Colonic mucosa (tissue), 4 donors: ENCODE measurements around the gene ZNF726. TPM values are rescaled to one million over a fixed set of nuclear protein-coding genes. Genes with fewer than 3 reads are reported as not detected.

Source experiments
- DNase-seq: peaks from one replicate; pipeline ENCODE4 v3.0.0-alpha.2; 2020
- H3K27ac ChIP-seq: fragments of 200-600 bp; one replicate; pipeline ENCODE4 v1.8.0; 2021
- H3K27me3 ChIP-seq: fragments of 200-600 bp; one replicate; pipeline ENCODE4 v1.8.0; 2021
- H3K36me3 ChIP-seq: fragments of 200-600 bp; one replicate; pipeline ENCODE4 v1.8.0; 2021
- H3K4me1 ChIP-seq: fragments of 200-600 bp; one replicate; pipeline ENCODE4 v1.8.0; 2021; ENCODE audit warnings: mild to moderate bottlenecking
- H3K4me3 ChIP-seq: fragments of 200-600 bp; one replicate; pipeline ENCODE4 v1.8.0; 2021
- H3K9ac ChIP-seq, 2 donors: one replicate each; pipeline ENCODE4 v1.7.0; 2013; ENCODE audit warnings: control low read depth in 2 of 2, low read depth in 2 of 2, low read length in 2 of 2
- H3K9me3 ChIP-seq: fragments of 200-600 bp; one replicate; pipeline ENCODE4 v1.8.0; 2021
- CTCF ChIP-seq: fragments of 200-600 bp; IDR thresholded peaks from one replicate; pipeline ENCODE4 v1.8.0; 2022; ENCODE audit warnings: antibody characterized with exemption, mild to moderate bottlenecking
- intact Hi-C: fragments of 100-400 bp; cut with DNase I; formaldehyde crosslinking; loops from one replicate; pipeline ENCODE4 v1.14.1; 2022
- total RNA-seq, 2 donors: library from RNA; stranded (reverse); fragmentation: NEBNext Ultra II Directional in 1 of 2; extraction: Animal tissue kit (Norgen Biotek cat#: 25700) in 1 of 2; gene quantifications; one replicate each; pipeline ENCODE4 v1.2.1, GENCODE V29; 2021
- donor health status: healthy.
- donor health status: DM: no; HTN: no; CAD: no.
- donor health status: DM: no; HTN: no; CAD: no.

The ZNF726 gene
- total RNA-seq, 2 donors from 2014 or later = 0.93 to 4.2 TPM

- no peaks in the 10 kb centered on the region for H3K27me3 ChIP-seq
- no peak overlapping the region for H3K4me3 ChIP-seq
- intact Hi-C loops = no loop called here
- no peaks in the 10 kb centered on the region for H3K4me1 ChIP-seq
- no peak overlapping the region for H3K27ac ChIP-seq
- no peaks in the 10 kb centered on the region for H3K36me3 ChIP-seq
- no peak for TF ChIP-seq CTCF
- H3K9me3 ChIP-seq = no peaks in the 10 kb centered on the region
- DNase-seq = no peak
- no peak overlapping the region for H3K9ac ChIP-seq
Observed at GRCh38 chr19:23904406-23904805, 10.3 kb upstream of the ZNF726 start.

GRCh38 chr19:23905771-23906170 is 8.9 kb upstream of the ZNF726 start:
- intact Hi-C loops = no loop called here
- H3K27ac ChIP-seq = no peak overlapping the region
- no peak overlapping the region for H3K9ac ChIP-seq
- H3K27me3 ChIP-seq = no peaks in the 10 kb centered on the region
- H3K4me1 ChIP-seq = no peaks in the 10 kb centered on the region
- no peak for DNase-seq
- TF ChIP-seq CTCF = no peak
- H3K4me3 ChIP-seq = no peak overlapping the region
- H3K36me3 ChIP-seq = no peaks in the 10 kb centered on the region
- no peaks in the 10 kb centered on the region for H3K9me3 ChIP-seq

- Histone ChIP-seq H3K27me3 (no peaks in the 10 kb centered on the region), H3K4me3 (no peak overlapping the region), H3K9me3 (no peaks in the 10 kb centered on the region), H3K9ac (no peak overlapping the region), H3K36me3 (no peaks in the 10 kb centered on the region), H3K27ac (no peak overlapping the region), H3K4me1 (no peaks in the 10 kb centered on the region)
- intact Hi-C loops = no loop called here
- DNase-seq = no peak
- TF ChIP-seq CTCF = no peak
Observed at GRCh38 chr19:23906835-23907234, 7.9 kb upstream of the ZNF726 start.

- TF ChIP-seq CTCF = no peak
- no peak overlapping the region for H3K27ac ChIP-seq
- no peak for DNase-seq
- no peaks in the 10 kb centered on the region for H3K4me1 ChIP-seq
- H3K9me3 ChIP-seq = no peaks in the 10 kb centered on the region
- no peak overlapping the region for H3K9ac ChIP-seq
- no peak overlapping the region for H3K4me3 ChIP-seq
- intact Hi-C loops = no loop called here
- no peaks in the 10 kb centered on the region for H3K27me3 ChIP-seq
- no peaks in the 10 kb centered on the region for H3K36me3 ChIP-seq
Observed at GRCh38 chr19:23908165-23908564, 6.5 kb upstream of the ZNF726 start.

- Histone ChIP-seq H3K4me3 (no peak overlapping the region), H3K27ac (no peak overlapping the region), H3K36me3 (no peaks in the 10 kb centered on the region), H3K9me3 (no peaks in the 10 kb centered on the region), H3K9ac (no peak overlapping the region), H3K27me3 (no peaks in the 10 kb centered on the region), H3K4me1 (no peaks in the 10 kb centered on the region)
- no peak for DNase-seq
- intact Hi-C loops = no loop called here
- no peak for TF ChIP-seq CTCF
Observed at GRCh38 chr19:23909222-23909621, 5.5 kb upstream of the ZNF726 start.

- H3K9ac ChIP-seq = no peak overlapping the region
- H3K4me1 ChIP-seq = no peaks in the 10 kb centered on the region
- intact Hi-C loops = no loop called here
- DNase-seq = no peak
- no peaks in the 10 kb centered on the region for H3K27me3 ChIP-seq
- no peak overlapping the region for H3K27ac ChIP-seq
- no peaks in the 10 kb centered on the region for H3K36me3 ChIP-seq
- no peak for TF ChIP-seq CTCF
- no peaks in the 10 kb centered on the region for H3K9me3 ChIP-seq
- H3K4me3 ChIP-seq = peak overlapping the region; percentile 60
Observed at GRCh38 chr19:23913931-23914330, 755 bp upstream of the ZNF726 start.
